Fibroblast of the aortic adventitia (primary cell): ENCODE results near the gene CDKN2AIP. TPM values are rescaled to one million over a fixed set of nuclear protein-coding genes. Genes with fewer than 3 reads are reported as not detected.

Source experiments
- DNase-seq: peaks from one replicate; pipeline ENCODE4 v3.0.0-alpha.2; 2010; ENCODE audit warnings: low read depth
- H3K4me3 ChIP-seq: 2 replicates; pipeline ENCODE4 v1.5.1; 2011; ENCODE audit warnings: low read depth, mild to moderate bottlenecking, control low read depth, low read length, moderate library complexity
- total RNA-seq: library from RNA; depleted of rRNA; stranded (reverse); fragments of >200 nt; gene quantifications from 2 replicates; pipeline ENCODE4 v1.2.3, GENCODE V29; 2012; ENCODE audit warnings: low replicate concordance
- TF ChIP-seq, protein P1 (sequence below): IDR thresholded peaks from 2 replicates; pipeline ENCODE4 v1.5.1; 2011; ENCODE audit warnings: mild to moderate bottlenecking, low read length, control low read depth, inconsistent platforms; ENCODE audit not compliant: insufficient read depth

CDKN2AIP gene
- total RNA-seq, 1 donor, result 18.4 TPM

DNA sequence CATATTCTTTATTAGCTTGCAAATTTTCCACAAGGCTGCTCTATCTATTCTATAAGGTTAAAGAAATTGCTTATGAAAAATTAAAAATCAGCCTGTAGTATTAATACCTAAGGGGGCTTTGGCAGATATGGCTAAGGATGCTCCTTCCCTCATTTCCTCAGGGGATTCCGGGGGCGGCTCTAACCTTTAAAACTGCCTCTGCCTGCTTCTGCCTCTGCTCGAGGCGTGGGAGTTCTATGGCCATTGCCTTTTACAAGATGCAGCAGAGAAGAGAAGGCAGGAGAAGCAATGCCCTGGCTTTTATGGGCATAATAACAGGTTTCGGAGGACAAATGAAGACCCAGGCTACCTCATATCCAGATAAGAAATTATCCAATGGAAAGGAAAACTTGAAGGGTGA is 8.6 kb upstream of the CDKN2AIP start:
- TF ChIP-seq, protein P1, sequence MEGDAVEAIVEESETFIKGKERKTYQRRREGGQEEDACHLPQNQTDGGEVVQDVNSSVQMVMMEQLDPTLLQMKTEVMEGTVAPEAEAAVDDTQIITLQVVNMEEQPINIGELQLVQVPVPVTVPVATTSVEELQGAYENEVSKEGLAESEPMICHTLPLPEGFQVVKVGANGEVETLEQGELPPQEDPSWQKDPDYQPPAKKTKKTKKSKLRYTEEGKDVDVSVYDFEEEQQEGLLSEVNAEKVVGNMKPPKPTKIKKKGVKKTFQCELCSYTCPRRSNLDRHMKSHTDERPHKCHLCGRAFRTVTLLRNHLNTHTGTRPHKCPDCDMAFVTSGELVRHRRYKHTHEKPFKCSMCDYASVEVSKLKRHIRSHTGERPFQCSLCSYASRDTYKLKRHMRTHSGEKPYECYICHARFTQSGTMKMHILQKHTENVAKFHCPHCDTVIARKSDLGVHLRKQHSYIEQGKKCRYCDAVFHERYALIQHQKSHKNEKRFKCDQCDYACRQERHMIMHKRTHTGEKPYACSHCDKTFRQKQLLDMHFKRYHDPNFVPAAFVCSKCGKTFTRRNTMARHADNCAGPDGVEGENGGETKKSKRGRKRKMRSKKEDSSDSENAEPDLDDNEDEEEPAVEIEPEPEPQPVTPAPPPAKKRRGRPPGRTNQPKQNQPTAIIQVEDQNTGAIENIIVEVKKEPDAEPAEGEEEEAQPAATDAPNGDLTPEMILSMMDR, result no peak
- no peak for DNase-seq

DNA sequence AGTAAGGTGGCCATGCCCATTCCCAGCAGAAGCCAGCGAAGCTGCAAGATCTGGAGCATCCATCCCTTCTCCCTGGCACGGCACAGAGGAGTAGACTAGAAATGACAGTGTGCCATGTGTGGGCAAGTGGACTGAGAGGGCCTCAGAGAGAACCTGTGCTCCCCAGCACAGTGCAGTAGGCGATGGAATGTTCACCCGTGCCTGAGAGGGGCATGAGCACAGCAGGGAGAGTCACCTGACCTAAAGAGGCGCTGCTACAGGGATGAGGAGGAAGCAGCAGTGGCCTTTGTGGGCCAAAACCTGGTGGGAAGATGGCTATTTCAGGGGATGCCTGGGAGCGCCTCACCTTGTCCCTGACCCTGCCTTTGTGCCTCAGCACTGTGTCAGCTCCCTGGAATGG is 8.0 kb upstream of the CDKN2AIP start:
- TF ChIP-seq, protein P1, result no peak
- DNase-seq, result no peak
- no peak overlapping the region for H3K4me3 ChIP-seq

More for the DNA sequence above, 8.6 kb upstream of the CDKN2AIP start:
- H3K4me3 ChIP-seq, result no peak overlapping the region

DNA sequence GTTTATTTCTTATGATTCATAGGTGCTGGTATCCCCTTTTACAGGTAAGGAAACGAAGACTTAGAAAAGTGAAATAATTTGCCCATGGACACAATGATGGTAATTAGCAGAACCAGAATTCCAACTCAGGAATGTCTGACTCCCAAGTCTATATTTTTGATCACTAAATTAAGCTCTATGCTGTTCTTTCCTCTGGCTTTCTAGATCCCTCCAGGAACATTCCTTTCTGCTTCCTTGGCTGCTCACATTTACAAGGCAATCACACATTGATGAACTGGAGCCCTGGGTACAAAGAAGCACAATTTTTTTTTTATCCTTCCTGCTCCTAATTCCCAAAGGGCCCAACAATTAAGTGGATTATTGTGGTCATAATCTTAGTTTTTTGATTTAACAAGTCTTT is 7.0 kb upstream of the CDKN2AIP start:
- no peak for DNase-seq
- TF ChIP-seq, protein P1, result no peak
- H3K4me3 ChIP-seq, result no peak overlapping the region

DNA sequence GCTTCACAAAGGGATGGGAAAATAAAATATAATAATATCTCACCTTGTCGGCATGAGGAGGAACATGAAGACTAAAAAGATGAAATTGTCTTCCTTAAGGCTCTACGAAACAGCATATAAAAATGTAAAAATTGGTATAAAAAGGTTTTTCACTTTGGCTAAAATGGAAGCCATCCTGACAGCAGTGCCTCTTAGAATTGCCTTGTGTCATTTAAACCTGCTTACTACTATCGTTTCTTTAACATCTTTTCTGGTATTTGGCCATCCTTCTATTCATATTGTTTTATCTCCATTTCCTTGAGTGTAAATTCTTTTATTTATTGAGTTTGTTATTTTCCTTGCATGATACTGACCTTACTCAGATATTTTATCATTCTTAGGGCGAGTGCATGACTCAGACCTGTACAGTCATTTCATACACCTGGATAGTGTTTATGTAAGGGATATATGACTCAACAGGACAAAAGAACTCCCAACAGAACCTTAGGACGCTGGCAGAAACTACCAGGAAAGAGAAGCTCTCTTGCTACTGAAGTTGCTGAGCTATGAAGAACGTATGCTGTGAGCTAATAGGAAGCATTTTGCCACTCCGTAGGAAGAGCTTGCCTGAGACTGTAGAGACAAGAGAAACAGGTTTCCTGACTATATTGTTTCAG is 5.8 kb upstream of the CDKN2AIP start:
- TF ChIP-seq, protein P1, result no peak
- H3K4me3 ChIP-seq, result no peak overlapping the region
- peak; percentile 70 for DNase-seq

DNA sequence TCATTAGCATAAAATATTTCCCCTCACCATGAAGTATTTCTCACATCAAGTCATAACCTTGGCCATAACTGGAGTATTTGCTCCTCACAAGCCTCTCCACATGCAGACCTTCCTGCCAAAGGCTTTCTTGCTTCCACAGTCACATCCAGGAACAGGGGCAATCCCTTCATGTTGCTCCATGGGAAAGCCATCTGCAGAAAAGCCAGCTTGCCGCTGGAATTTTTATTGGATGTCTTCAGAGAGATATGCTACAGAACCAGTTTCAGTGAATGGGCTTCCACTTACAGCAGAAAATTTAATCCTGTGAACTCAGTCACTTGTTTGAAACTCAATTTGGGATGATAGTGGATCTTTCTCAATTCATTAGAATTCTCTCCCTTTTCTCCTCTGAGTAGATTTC is 3.2 kb upstream of the CDKN2AIP start:
- DNase-seq, result no peak
- no peak overlapping the region for H3K4me3 ChIP-seq
- TF ChIP-seq, protein P1, result no peak

DNA sequence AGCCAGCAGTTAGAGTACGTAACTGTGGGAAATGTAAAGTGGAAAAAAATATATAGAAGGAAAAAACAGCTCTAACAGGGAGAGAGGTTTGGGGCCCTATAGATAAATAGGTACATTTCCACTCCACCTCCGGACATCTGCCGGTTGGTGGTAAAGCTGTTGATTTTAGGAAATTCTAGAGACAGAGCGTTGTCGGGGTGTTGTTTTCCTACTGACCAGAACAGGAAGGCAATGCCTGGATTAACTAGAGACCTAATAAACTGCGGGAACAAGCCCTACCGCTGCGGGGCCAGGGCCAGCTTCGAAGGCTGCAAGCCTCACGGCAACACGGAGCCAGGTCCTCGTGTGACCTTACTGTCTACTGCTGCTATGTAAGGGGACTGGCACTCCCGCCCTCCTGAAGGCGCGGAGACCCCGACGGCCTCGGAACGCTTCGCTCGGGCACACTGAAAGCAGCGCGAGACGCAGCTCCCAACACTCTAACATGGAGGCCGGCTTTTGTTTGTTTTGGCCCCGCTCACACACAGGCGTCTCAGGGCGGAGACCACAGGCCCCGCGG is 702 bp upstream of the CDKN2AIP start:
- DNase-seq, result no peak
- H3K4me3 ChIP-seq, result peak overlapping the region; percentile 91
- TF ChIP-seq, protein P1, result peak; percentile 18

DNA sequence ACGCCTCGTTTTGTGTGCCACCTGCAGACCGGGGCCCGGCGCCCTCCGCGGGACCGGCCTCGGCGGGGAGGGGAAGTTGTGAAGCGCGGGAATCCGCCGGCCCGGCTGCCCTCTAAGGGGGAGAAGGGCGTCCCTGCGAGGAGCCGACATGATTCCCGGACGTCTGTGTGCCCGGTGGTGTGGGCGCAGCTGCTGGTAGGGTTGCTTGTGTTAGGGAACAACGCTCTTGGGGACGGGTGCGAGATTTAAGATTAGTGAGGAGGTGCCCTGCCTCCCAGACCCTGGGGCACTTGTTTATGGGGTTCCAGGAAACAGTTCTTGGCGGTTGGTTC is 627 bp downstream of the CDKN2AIP start:
- TF ChIP-seq, protein P1, result no peak
- no peak for DNase-seq
- H3K4me3 ChIP-seq, result peak overlapping the region; percentile 91
